Measurements from ENCODE around the gene NTNG1. TPM values are rescaled to one million over a fixed set of nuclear protein-coding genes. Genes with fewer than 3 reads are reported as not detected.

Gene NTNG1
- total RNA-seq, 2 experiments from 2014 or later: 1.1 TPM; not detected in 1

DNA sequence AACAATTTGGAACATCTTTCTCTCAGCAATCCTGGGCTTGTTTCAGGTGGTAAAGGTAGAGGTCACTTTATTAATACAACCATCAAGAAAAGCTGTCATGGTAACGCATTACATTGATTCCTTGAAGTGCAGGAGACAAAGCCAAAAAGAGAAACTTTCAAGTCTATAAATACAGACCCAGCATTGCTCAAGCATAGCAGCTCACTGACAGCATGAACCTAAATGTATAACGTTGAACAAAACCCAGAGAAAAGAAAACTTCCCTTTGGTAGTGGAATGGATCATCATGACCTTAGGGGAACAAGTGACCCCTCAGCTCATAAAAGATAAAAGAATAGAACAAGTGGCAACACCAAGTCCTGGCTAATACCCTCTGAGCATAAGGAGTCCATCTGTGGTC, 332.2 kb downstream of the NTNG1 start:
- peaks cover 19% of the 10 kb centered on the region for H3K27me3 Mint-ChIP-seq
- no peak overlapping the region for H3K27ac Mint-ChIP-seq
- H3K4me1 Mint-ChIP-seq: peaks cover 8% of the 10 kb centered on the region
- DNase-seq (no peak), ATAC-seq (no peak)
- no peaks in the 10 kb centered on the region for H3K36me3 Mint-ChIP-seq
- no peaks in the 10 kb centered on the region for H3K9me3 Mint-ChIP-seq (ENCODE audit: low read depth)
- CTCF ChIA-PET: no interaction called here
- H3K4me3 Mint-ChIP-seq: no peak overlapping the region

DNA sequence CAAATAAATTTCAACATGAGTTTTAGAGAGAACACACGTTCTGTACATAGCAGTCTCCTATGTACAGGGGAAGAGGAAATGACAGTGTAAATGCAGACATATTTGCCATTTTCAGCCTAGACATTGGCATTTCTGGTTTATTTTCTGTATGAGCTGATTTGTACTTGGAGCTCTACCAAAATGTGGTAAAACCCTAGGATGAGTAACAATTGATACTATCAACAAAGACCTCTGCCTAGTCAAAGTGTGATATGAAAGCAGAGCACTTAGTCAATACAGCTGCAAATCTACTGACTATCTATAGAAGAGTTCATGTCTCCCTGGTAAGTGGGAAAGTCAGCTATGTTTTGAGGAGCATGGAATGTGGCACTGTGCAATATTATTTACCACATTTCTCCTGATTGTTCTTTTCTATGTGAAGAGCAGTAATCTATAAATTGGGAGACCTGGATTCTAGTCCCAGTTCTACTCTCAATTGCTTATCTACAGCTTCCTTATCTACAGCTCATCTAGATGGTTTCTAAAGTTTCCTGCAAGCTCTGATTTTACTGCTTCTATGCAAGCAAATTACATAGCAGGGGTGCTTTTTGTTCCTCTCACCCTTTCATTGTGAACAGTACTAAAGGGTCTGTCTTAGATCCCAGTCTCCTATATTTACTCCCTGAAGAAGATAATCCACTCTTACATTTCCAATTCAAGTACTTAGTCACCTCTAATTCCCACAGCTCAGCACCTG, 334.2 kb downstream of the NTNG1 start:
- H3K36me3 Mint-ChIP-seq: no peaks in the 10 kb centered on the region
- CTCF ChIA-PET: no interaction called here
- no peak for DNase-seq
- H3K27ac Mint-ChIP-seq: no peak overlapping the region
- H3K27me3 Mint-ChIP-seq: peaks cover 31% of the 10 kb centered on the region
- H3K9me3 Mint-ChIP-seq (ENCODE audit: low read depth): no peaks in the 10 kb centered on the region
- peak; percentile 47 for ATAC-seq
- H3K4me3 Mint-ChIP-seq: no peak overlapping the region
- peaks cover 8% of the 10 kb centered on the region for H3K4me1 Mint-ChIP-seq

DNA sequence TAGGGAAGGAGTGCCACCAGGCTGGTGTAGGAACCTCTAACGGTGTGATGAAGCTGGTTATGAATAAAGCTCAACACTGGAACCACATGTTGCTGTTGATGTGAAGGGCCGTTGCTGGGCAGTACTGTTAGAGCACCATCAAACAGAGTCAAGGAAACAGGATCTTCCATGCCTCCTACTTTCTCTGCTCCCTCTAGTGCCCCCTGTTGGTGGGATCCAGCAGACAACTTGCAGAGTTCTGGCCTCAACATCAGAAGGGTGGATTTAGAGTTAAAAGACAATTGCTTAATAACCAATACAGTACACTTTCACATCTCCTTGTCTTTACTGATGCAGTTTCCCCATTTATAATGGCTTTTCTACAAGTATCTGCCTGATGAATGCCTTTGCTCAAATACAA, 336.4 kb downstream of the NTNG1 start:
- CTCF ChIA-PET: no interaction called here
- no peak for ATAC-seq

DNA sequence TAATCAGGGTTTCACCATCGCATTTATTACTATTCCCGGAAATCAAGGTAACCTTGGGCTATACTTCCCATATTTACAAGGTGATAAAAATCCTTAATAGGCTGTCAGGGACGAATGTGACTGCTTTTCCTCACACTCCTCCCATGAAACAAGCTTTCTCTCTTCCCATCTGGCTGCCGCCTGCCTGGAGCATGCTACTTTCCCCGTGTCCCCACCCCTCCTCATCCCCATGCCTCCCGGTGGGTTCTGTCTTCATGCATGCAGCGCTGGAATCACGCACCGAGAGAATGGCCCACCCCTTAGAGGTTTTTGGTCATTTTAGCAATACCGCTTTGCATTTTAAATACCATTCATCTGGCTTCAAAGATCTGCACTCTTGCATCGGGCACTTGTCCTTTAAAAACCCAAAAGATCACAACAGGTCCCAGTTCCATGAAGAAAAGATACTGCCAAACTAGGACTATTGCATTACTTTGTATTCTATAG, 339.1 kb downstream of the NTNG1 start:
- H3K4me3 Mint-ChIP-seq: no peak overlapping the region
- peaks cover 44% of the 10 kb centered on the region for H3K27me3 Mint-ChIP-seq
- H3K27ac Mint-ChIP-seq: no peak overlapping the region
- peaks cover 7% of the 10 kb centered on the region for H3K4me1 Mint-ChIP-seq
- no peaks in the 10 kb centered on the region for H3K9me3 Mint-ChIP-seq (ENCODE audit: low read depth)
- DNase-seq (no peak), ATAC-seq (no peak)
- CTCF ChIA-PET: no interaction called here
- H3K36me3 Mint-ChIP-seq: no peaks in the 10 kb centered on the region

More for the DNA sequence above, 336.4 kb downstream of the NTNG1 start:
- no peak overlapping the region for H3K4me3 Mint-ChIP-seq
- peaks cover 8% of the 10 kb centered on the region for H3K4me1 Mint-ChIP-seq
- no peak overlapping the region for H3K27ac Mint-ChIP-seq
- no peak for DNase-seq
- H3K9me3 Mint-ChIP-seq (ENCODE audit: low read depth): no peaks in the 10 kb centered on the region
- no peaks in the 10 kb centered on the region for H3K36me3 Mint-ChIP-seq
- H3K27me3 Mint-ChIP-seq: peaks cover 39% of the 10 kb centered on the region

DNA sequence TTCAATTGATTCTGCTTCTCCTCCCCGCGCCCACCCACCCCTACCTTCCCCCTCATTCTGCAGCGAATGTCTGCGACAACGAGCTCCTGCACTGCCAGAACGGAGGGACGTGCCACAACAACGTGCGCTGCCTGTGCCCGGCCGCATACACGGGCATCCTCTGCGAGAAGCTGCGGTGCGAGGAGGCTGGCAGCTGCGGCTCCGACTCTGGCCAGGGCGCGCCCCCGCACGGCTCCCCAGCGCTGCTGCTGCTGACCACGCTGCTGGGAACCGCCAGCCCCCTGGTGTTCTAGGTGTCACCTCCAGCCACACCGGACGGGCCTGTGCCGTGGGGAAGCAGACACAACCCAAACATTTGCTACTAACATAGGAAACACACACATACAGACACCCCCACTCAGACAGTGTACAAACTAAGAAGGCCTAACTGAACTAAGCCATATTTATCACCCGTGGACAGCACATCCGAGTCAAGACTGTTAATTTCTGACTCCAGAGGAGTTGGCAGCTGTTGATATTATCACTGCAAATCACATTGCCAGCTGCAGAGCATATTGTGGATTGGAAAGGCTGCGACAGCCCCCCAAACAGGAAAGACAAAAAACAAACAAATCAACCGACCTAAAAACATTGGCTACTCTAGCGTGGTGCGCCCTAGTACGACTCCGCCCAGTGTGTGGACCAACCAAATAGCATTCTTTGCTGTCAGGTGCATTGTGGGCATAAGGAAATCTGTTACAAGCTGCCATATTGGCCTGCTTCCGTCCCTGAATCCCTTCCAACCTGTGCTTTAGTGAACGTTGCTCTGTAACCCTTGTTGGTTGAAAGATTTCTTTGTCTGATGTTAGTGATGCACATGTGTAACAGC, 339.9 kb downstream of the NTNG1 start:
- ATAC-seq: no peak
- Mint-ChIP-seq H3K27ac (no peak overlapping the region), H3K36me3 (no peaks in the 10 kb centered on the region), H3K27me3 (peaks cover 44% of the 10 kb centered on the region), H3K4me1 (peaks cover 5% of the 10 kb centered on the region), H3K9me3 (ENCODE audit: low read depth) (no peaks in the 10 kb centered on the region), H3K4me3 (no peak overlapping the region)
- CTCF ChIA-PET: no interaction called here
- DNase-seq: no peak

DNA sequence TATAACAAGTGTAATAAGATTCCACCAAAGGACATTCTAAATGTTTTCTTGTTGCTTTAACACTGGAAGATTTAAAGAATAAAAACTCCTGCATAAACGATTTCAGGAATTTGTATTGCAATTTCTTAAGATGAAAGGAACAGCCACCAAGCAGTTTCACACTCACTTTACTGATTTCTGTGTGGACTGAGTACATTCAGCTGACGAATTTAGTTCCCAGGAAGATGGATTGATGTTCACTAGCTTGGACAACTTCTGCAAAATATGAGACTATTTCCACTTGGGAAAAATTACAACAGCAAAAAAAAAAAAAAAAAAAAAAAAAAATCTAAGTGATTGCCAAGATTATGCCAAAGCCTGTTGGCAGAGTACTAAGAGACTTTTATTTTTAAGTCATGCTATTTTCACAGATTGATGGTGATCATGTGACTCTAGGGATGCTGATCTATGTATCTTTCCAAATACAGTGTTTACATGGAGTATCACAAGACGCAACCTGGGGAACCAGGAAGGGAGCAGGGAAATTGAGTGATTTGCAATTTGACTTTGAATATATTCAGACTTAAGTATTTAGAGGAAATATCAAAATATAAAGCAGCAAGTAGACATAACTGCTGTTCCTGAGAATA, 341.0 kb downstream of the NTNG1 start:
- CTCF ChIA-PET: no interaction called here
- Mint-ChIP-seq H3K36me3 (no peaks in the 10 kb centered on the region), H3K4me3 (no peak overlapping the region), H3K9me3 (ENCODE audit: low read depth) (no peaks in the 10 kb centered on the region), H3K4me1 (no peaks in the 10 kb centered on the region), H3K27ac (no peak overlapping the region), H3K27me3 (peaks cover 40% of the 10 kb centered on the region)
- ATAC-seq (no peak), DNase-seq (no peak)

DNA sequence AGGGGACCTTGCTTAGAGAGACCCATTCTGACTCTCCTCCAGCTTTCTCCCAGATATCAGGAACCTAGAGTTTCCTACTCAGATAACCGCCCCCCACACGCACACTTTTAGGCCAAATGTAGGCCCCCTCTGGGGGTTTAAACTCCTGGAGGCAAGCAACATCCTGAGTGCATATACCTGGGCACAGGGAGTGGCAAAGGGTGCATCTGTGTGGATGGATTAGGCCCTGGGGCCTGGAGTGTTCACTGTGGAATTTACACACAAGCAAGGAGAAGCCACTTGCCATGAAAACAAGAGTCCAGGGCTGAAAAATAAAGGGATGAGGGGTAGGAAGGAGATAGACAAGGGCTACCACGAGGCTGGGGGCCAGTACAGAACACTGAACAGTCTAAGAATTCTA, 343.1 kb downstream of the NTNG1 start:
- Mint-ChIP-seq H3K9me3 (ENCODE audit: low read depth) (no peaks in the 10 kb centered on the region), H3K27me3 (peaks cover 38% of the 10 kb centered on the region), H3K27ac (no peak overlapping the region), H3K4me3 (no peak overlapping the region), H3K36me3 (no peaks in the 10 kb centered on the region), H3K4me1 (no peaks in the 10 kb centered on the region)
- ATAC-seq: no peak
- CTCF ChIA-PET: no interaction called here
- DNase-seq: no peak

DNA sequence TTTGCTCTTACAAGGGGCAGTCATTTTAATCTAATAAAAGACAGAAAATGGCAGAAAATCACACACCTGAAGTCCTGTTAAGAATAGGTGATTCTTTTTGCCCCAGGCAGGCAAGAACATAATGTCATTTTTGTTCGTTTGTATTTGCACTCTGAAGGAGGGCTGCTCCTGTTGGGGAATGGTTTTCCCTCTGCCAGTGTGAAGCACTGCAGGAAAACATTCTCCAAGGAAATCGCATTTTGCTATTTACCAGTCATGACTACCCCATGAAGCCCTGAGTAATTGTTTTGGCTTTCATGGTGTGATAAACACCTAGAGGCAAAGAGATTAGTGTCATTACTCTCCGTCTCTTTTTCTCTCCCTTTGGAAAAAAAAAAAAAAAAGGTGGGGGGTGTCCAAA, 345.5 kb downstream of the NTNG1 start:
- DNase-seq (no peak), ATAC-seq (no peak)
- CTCF ChIA-PET: no interaction called here
- Mint-ChIP-seq H3K27me3 (peaks cover 27% of the 10 kb centered on the region), H3K9me3 (ENCODE audit: low read depth) (no peaks in the 10 kb centered on the region), H3K27ac (no peak overlapping the region), H3K36me3 (no peaks in the 10 kb centered on the region), H3K4me1 (peaks cover under 1% of the 10 kb centered on the region), H3K4me3 (no peak overlapping the region)

DNA sequence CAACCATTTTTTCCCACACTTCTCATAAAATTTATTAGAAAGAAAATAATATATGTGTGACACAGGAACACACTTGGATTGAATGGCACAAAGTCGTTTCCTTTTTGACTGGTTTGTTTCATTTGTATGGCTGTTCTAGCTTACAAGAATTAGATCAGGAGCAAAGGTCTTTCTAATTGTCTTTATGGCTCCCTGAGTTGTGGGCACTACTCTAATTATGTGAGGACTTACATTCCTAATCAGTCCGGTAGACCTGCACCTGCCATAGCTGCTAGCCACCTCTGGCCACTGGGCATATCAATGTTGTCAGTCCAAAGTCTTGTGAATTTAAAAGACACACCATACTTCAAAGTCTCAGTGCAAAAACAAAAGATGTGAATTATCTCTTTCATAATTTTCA, 346.7 kb downstream of the NTNG1 start:
- DNase-seq: no peak
- no peaks in the 10 kb centered on the region for H3K9me3 Mint-ChIP-seq (ENCODE audit: low read depth)
- H3K27ac Mint-ChIP-seq: no peak overlapping the region
- H3K4me3 Mint-ChIP-seq: no peak overlapping the region
- peaks cover 4% of the 10 kb centered on the region for H3K4me1 Mint-ChIP-seq
- no peaks in the 10 kb centered on the region for H3K36me3 Mint-ChIP-seq
- no peak for ATAC-seq
- CTCF ChIA-PET: no interaction called here
- H3K27me3 Mint-ChIP-seq: peaks cover 18% of the 10 kb centered on the region

DNA sequence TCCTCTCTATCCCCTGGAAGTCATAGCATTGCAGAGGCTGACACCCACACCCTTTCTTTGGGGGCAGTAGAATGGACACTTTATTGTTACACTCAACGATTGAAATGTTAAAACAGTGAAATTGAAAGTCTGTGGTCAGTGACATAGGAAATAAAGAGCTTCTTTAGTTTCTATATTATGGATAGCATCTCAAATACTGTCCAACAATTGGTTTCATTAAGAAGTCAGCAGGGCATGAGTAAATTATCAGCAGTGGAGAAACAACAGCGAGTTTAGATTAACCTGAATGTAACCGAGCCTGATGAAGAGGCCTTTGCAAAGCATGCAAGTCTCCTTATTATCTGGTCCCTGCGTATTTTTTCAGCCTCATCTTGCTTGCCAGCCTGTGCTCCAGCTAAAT, 350.7 kb downstream of the NTNG1 start:
- Mint-ChIP-seq H3K27me3 (peaks cover 17% of the 10 kb centered on the region), H3K4me3 (no peak overlapping the region), H3K9me3 (ENCODE audit: low read depth) (no peaks in the 10 kb centered on the region), H3K27ac (no peak overlapping the region), H3K36me3 (no peaks in the 10 kb centered on the region), H3K4me1 (peaks cover 4% of the 10 kb centered on the region)
- CTCF ChIA-PET: interaction anchor here (1.1 kb wide), 1 partner anchor 61 kb away, joined by 4 read pairs; no protein-coding TSS in a partner anchor
- ATAC-seq: no peak
- DNase-seq: no peak

DNA sequence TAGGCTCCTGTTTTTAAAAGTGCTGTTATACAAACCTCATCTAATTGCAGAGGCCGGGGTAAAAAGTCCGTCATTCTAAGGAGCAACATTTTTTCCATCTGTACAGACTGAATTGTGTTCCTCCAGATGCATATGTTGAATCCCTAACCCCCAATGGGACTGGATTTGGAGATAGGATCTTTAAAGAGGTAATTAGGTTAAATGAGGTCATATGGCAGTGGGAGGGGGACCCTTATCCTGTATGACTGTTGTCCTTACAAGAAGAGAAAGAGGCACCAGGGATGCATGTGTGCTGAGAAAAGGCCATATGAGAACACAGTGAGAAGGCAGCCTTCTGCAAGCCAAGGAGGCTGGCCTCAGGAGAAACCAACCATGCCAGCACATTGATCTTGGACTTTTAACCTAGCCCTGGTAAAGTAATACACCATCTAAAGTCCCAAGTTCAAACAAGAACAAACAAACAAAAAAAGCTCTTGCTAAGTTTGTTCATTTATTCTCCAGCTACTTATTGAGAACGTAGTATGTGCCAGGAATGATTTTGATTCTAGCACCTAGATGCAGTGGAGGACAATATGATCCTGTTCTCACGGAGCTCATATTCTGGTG, 352.4 kb downstream of the NTNG1 start:
- CTCF ChIA-PET: no interaction called here
- ATAC-seq: no peak
- Mint-ChIP-seq H3K9me3 (ENCODE audit: low read depth) (no peaks in the 10 kb centered on the region), H3K27ac (no peak overlapping the region), H3K4me1 (peaks cover 4% of the 10 kb centered on the region), H3K36me3 (no peaks in the 10 kb centered on the region), H3K27me3 (peaks cover 17% of the 10 kb centered on the region), H3K4me3 (no peak overlapping the region)
- DNase-seq: no peak

DNA sequence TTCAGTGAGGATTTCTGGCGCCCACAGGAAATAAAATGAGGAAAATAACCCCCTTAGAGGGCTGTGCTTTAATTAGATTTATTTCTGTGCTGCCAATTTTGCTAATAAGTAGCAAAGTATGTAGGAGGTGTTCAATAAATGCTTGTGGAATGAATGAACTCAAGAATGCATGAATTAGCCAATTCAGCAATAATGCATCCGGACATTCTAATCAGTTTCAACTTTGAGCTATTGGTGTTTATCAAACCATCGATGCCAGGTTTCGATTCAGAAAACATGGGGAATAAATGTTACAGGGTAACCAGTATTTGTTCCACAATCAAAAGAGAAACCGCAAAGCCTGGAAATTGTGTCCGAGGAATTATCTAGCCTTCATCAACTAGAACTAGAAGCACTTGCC, 353.2 kb downstream of the NTNG1 start:
- CTCF ChIA-PET: no interaction called here
- no peaks in the 10 kb centered on the region for H3K36me3 Mint-ChIP-seq
- ATAC-seq: no peak

DNA sequence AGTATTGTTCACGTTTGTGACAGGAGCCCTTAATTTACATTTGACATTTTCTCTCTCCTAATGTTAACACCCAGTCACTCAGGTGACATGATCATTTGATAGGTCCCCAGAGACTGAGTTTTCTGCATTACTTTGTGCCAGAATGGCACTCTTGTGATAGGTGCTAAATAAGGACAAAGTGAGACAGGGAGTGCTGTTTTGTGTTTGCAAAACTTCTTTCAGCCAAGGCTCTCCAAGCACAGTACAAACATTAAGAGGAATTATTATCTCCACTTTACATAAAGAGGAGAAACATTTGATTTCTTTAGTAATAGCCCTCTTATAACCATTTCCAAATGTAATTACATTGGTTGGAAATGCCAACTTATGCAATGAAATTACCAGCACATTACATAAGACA, 355.2 kb downstream of the NTNG1 start:
- Mint-ChIP-seq H3K36me3 (no peaks in the 10 kb centered on the region), H3K9me3 (ENCODE audit: low read depth) (no peaks in the 10 kb centered on the region)

More for the DNA sequence above, 353.2 kb downstream of the NTNG1 start:
- H3K27me3 Mint-ChIP-seq: peaks cover 14% of the 10 kb centered on the region
- no peaks in the 10 kb centered on the region for H3K9me3 Mint-ChIP-seq (ENCODE audit: low read depth)
- peaks cover 4% of the 10 kb centered on the region for H3K4me1 Mint-ChIP-seq
- H3K27ac Mint-ChIP-seq: no peak overlapping the region
- H3K4me3 Mint-ChIP-seq: no peak overlapping the region
- DNase-seq: no peak

More for the DNA sequence above, 355.2 kb downstream of the NTNG1 start:
- Mint-ChIP-seq H3K27me3 (peaks cover 11% of the 10 kb centered on the region), H3K4me3 (no peak overlapping the region), H3K4me1 (peaks cover 4% of the 10 kb centered on the region), H3K27ac (no peak overlapping the region)
- ATAC-seq: no peak
- CTCF ChIA-PET: no interaction called here
- DNase-seq: no peak
